Breast epithelium (tissue), 4 donors: ENCODE measurements around the gene OGFR. TPM values are rescaled to one million over a fixed set of nuclear protein-coding genes. Genes with fewer than 3 reads are reported as not detected.
"Not testable (repeated sequence)": the region's sequence is repeated elsewhere in the genome, so short reads cannot be mapped to it uniquely, and the experiment has no call there.

ENCODE experiments used
- DNase-seq, 2 donors: peaks; one replicate each; pipeline ENCODE4 v3.0.0-alpha.2; 2019; ENCODE audit warnings: low spot score in 2 of 2
- H3K27ac ChIP-seq, 2 donors: fragments of 200-600 bp; sonication (generic) in 1 of 2; one replicate each; pipeline ENCODE4 v1.5.1; 2016 to 2019; ENCODE audit warnings: mild to moderate bottlenecking in 1 of 2
- H3K27me3 ChIP-seq, 2 donors: fragments of 200-600 bp; sonication (generic) in 1 of 2; one replicate each; pipeline versions ENCODE4 v1.5.1 to v1.6.0; 2017 to 2019; ENCODE audit warnings: control low read depth in 1 of 2, mild to moderate bottlenecking in 1 of 2
- H3K36me3 ChIP-seq: fragments of 200-600 bp; one replicate; pipeline ENCODE4 v1.5.1; 2019
- H3K4me1 ChIP-seq, 2 donors: fragments of 200-600 bp; sonication (generic); one replicate each; pipeline ENCODE4 v1.5.1; 2016 to 2019; ENCODE audit warnings: control low read depth in 1 of 2
- H3K4me3 ChIP-seq, 3 donors: fragments of 200-600 bp; sonication (generic); 1 replicate in 2 of 3; 2 replicates in 1 of 3; pipeline ENCODE4 v1.5.1; 2016 to 2019; ENCODE audit warnings: mild to moderate bottlenecking in 3 of 3, moderate library complexity in 2 of 3
- H3K9me3 ChIP-seq, 2 donors: fragments of 200-600 bp; sonication (generic) in 1 of 2; one replicate each; pipeline ENCODE4 v1.5.1; 2016 to 2019; ENCODE audit warnings: control low read depth in 1 of 2
- CTCF ChIP-seq, 3 donors: fragments of 450-650 bp; IDR thresholded peaks; one replicate each; pipeline ENCODE4 v1.5.1; 2016 to 2017; ENCODE audit warnings: antibody characterized with exemption in 3 of 3, mild to moderate bottlenecking in 3 of 3, moderate library complexity in 3 of 3
- POLR2A ChIP-seq: fragments of 450-650 bp; IDR thresholded peaks from one replicate; pipeline ENCODE4 v1.6.1; 2016; ENCODE audit warnings: antibody characterized with exemption, mild to moderate bottlenecking, moderate library complexity
- POLR2AphosphoS5 ChIP-seq, 3 donors: sonication (generic); formaldehyde crosslinking; IDR thresholded peaks; one replicate each; pipeline ENCODE4 v1.6.1; 2017; ENCODE audit warnings: antibody characterized with exemption in 3 of 3
- intact Hi-C: fragments of 100-400 bp; cut with DNase I; formaldehyde crosslinking; loops from one replicate; pipeline ENCODE4 v1.15.1; 2023; ENCODE audit warnings: low total_unique reads
- total RNA-seq, 3 donors: library from RNA; depleted of rRNA; stranded (reverse); fragments of >200 nt; gene quantifications; one replicate each; pipeline ENCODE4 v1.1.0, GENCODE V29; 2016

The OGFR gene
- total RNA-seq, 3 donors from 2014 or later = 38.5 to 45.3 (median 44.2) TPM

DNA sequence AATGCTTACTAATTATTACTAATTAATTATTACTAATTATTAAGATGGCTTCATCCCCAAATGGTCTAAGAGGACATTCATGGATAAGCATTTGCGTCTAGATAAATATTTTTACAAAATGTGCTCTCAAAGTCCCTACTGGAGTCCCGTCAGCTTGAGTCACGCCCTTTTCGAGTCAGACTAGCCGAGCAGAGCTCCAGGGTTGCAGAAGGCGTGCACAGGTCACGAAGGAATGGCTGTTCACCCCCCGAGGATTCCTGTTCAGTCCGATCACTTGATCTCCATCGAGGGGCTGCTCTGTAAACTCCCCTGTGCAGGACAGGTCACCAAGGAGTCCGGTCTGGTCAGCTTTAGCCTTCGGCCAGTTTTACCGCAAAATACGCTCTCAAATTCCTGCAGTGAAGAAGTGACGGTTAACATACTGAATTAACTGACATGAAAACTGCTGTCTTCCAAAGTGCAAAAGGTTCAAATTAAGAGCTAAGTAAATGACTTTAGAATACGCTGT is 37.1 kb downstream of the OGFR start:
- no peak for DNase-seq

DNA sequence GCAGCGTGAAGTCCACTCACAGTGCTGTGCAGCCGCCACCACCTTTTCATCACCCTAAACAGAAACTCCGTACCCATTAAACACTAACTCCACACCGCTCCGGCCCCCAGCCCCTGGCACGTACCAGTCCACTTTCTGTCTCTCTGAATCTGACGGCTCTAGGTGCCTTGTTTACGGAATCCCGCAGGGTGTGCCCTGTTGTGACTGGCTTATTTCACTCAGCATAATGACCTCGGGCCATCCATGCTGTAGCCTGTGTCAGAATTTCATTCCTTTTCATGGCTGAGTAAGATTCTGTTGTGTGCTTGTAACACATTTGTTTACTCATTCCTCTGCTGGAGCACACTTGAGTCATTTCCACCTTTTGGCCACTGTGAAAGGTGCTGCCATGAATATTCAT is 39.0 kb downstream of the OGFR start:
- Histone ChIP-seq H3K4me1 (peaks cover 0 to 3% of the 10 kb centered on the region in 2 donors), H3K4me3 (no peak overlapping the region), H3K9me3 (no peaks in the 10 kb centered on the region), H3K27ac (no peak overlapping the region), H3K27me3 (no peaks in the 10 kb centered on the region), H3K36me3 (no peaks in the 10 kb centered on the region)
- DNase-seq = no peak
- intact Hi-C loops = no loop called here
- TF ChIP-seq POLR2AphosphoS5 (IDR thresholded peaks at IDR 0.05) (no peak), CTCF (IDR thresholded peaks at IDR 0.05) (no peak), POLR2A (no peak)

More for the DNA sequence above, 37.1 kb downstream of the OGFR start:
- Histone ChIP-seq H3K4me3 (no peak overlapping the region), H3K27me3 (no peaks in the 10 kb centered on the region), H3K36me3 (no peaks in the 10 kb centered on the region), H3K4me1 (no peaks in the 10 kb centered on the region), H3K9me3 (no peaks in the 10 kb centered on the region), H3K27ac (no peak overlapping the region)
- TF ChIP-seq CTCF (IDR thresholded peaks at IDR 0.05) (no peak), POLR2A (no peak), POLR2AphosphoS5 (IDR thresholded peaks at IDR 0.05) (no peak)
- intact Hi-C loops = no loop called here

DNA sequence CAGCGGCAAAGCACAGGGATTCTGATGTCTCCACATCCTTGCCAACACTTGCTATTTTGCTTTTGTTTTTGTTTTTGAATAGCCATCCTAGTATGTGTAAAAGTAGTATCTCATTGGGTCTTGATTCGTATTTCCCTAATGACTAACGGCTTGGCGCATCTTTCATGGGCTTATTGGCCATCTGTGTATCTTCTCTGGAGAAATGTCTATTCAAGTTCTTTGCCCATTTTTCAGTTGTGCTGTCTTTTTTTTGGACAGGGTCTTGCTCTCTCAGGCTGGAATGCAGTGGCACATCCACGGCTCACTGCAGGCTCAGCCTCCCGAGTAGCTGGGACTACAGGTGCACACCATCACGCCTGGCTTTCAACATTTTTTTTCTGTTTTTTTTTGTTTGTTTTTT is 39.5 kb downstream of the OGFR start:
- Histone ChIP-seq H3K27me3 (no peaks in the 10 kb centered on the region), H3K4me1 (peaks cover 0 to 3% of the 10 kb centered on the region in 2 donors), H3K36me3 (no peaks in the 10 kb centered on the region), H3K27ac (no peak overlapping the region), H3K4me3 (no peak overlapping the region), H3K9me3 (no peaks in the 10 kb centered on the region)
- intact Hi-C loops = no loop called here
- no peak for TF ChIP-seq POLR2A
- TF ChIP-seq POLR2AphosphoS5 (IDR thresholded peaks at IDR 0.05) = no peak
- TF ChIP-seq CTCF (IDR thresholded peaks at IDR 0.05) = no peak
- DNase-seq = no peak

GRCh38 chr20:62845416-62846160 is 41.0 kb downstream of the OGFR start:
- Histone ChIP-seq H3K4me1 (peaks cover 0 to 3% of the 10 kb centered on the region in 2 donors), H3K27ac (no peak overlapping the region), H3K4me3 (no peak overlapping the region), H3K27me3 (no peaks in the 10 kb centered on the region), H3K36me3 (no peaks in the 10 kb centered on the region), H3K9me3 (no peaks in the 10 kb centered on the region)
- DNase-seq = peak in 1 of 2 donors; percentile 35
- no peak for TF ChIP-seq POLR2A
- TF ChIP-seq CTCF (IDR thresholded peaks at IDR 0.05) = no peak
- TF ChIP-seq POLR2AphosphoS5 (IDR thresholded peaks at IDR 0.05) = no peak
- intact Hi-C loops = no loop called here

GRCh38 chr20:62846166-62846890 is 41.7 kb downstream of the OGFR start:
- Histone ChIP-seq H3K4me3 (no peak overlapping the region), H3K4me1 (peaks cover 0 to 3% of the 10 kb centered on the region in 2 donors), H3K27ac (no peak overlapping the region), H3K36me3 (no peaks in the 10 kb centered on the region), H3K9me3 (no peaks in the 10 kb centered on the region), H3K27me3 (no peaks in the 10 kb centered on the region)
- intact Hi-C loops = no loop called here
- TF ChIP-seq CTCF (IDR thresholded peaks at IDR 0.05) = no peak
- no peak for TF ChIP-seq POLR2A
- no peak for TF ChIP-seq POLR2AphosphoS5 (IDR thresholded peaks at IDR 0.05)
- DNase-seq = peak in 1 of 2 donors; percentile 31

- H3K27me3 ChIP-seq, H3K4me3 ChIP-seq, H3K4me1 ChIP-seq, H3K27ac ChIP-seq, DNase-seq, H3K9me3 ChIP-seq, H3K36me3 ChIP-seq, intact Hi-C loops: not testable (repeated sequence)
Observed at GRCh38 chr20:62848917-62849316, 44.3 kb downstream of the OGFR start.
